Liver (tissue), 3 donors: ENCODE data around the gene CTNNA2.

ENCODE experiments used
- FOXA1 ChIP-seq: IDR thresholded peaks from 2 replicates; pipeline ENCODE4 v1.6.1; 2016; ENCODE audit warnings: antibody characterized with exemption
- GABPA ChIP-seq, 2 donors: IDR thresholded peaks in 1 of 2; conservative IDR thresholded peaks in 1 of 2; 2 replicates each; pipeline ENCODE4 v1.6.1; 2016; ENCODE audit warnings: antibody characterized with exemption in 2 of 2, mild to moderate bottlenecking in 1 of 2, moderate library complexity in 1 of 2
- HNF4A ChIP-seq, 2 donors: conservative IDR thresholded peaks; 2 replicates each; pipeline ENCODE4 v1.6.1; 2016; ENCODE audit warnings: antibody characterized with exemption in 2 of 2, mild to moderate bottlenecking in 2 of 2
- HNF4G ChIP-seq: IDR thresholded peaks from 2 replicates; pipeline ENCODE4 v1.6.1; 2016; ENCODE audit warnings: antibody characterized with exemption
- JUND ChIP-seq, 2 donors: IDR thresholded peaks; 2 replicates each; pipeline ENCODE4 v1.6.1; 2016; ENCODE audit warnings: antibody characterized with exemption in 2 of 2
- RAD21 ChIP-seq, 2 donors: IDR thresholded peaks; 2 replicates each; pipeline ENCODE4 v1.6.1; 2016; ENCODE audit warnings: antibody characterized with exemption in 2 of 2, mild to moderate bottlenecking in 2 of 2
- RXRA ChIP-seq, 2 donors: IDR thresholded peaks; 2 replicates each; pipeline ENCODE4 v1.6.1; 2017 to 2018; ENCODE audit warnings: antibody characterized with exemption in 2 of 2, mild to moderate bottlenecking in 1 of 2
- SP1 ChIP-seq: IDR thresholded peaks from 2 replicates; pipeline ENCODE4 v1.6.1; 2018; ENCODE audit warnings: antibody characterized with exemption, mild to moderate bottlenecking
- TAF1 ChIP-seq: conservative IDR thresholded peaks from 2 replicates; pipeline ENCODE4 v1.6.1; 2016; ENCODE audit warnings: antibody characterized with exemption, mild to moderate bottlenecking
- ZBTB33 ChIP-seq: IDR thresholded peaks from 2 replicates; pipeline ENCODE4 v1.6.1; 2016; ENCODE audit warnings: antibody characterized with exemption
- TF ChIP-seq, protein P1 (sequence below): IDR thresholded peaks from 2 replicates; pipeline ENCODE4 v1.6.1; 2016; ENCODE audit warnings: antibody characterized with exemption
- TF ChIP-seq, protein P2 (sequence below): fragments of 150-350 bp; IDR thresholded peaks from 2 replicates; pipeline ENCODE4 v1.5.1; 2017; ENCODE audit warnings: improper control_type of control experiment, low read depth, low read length; ENCODE audit not compliant: missing input control
- TF ChIP-seq, protein P3 (sequence below): IDR thresholded peaks from 2 replicates; pipeline ENCODE4 v1.6.1; 2016; ENCODE audit warnings: antibody characterized with exemption, mild to moderate bottlenecking
- donor health status: healthy.
- donor health status: healthy.

GRCh38 chr2:80193566-80193965 is 680.7 kb downstream of the CTNNA2 start:
- TF ChIP-seq, protein P1, sequence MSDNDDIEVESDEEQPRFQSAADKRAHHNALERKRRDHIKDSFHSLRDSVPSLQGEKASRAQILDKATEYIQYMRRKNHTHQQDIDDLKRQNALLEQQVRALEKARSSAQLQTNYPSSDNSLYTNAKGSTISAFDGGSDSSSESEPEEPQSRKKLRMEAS = no peak
- TF ChIP-seq, protein P2, sequence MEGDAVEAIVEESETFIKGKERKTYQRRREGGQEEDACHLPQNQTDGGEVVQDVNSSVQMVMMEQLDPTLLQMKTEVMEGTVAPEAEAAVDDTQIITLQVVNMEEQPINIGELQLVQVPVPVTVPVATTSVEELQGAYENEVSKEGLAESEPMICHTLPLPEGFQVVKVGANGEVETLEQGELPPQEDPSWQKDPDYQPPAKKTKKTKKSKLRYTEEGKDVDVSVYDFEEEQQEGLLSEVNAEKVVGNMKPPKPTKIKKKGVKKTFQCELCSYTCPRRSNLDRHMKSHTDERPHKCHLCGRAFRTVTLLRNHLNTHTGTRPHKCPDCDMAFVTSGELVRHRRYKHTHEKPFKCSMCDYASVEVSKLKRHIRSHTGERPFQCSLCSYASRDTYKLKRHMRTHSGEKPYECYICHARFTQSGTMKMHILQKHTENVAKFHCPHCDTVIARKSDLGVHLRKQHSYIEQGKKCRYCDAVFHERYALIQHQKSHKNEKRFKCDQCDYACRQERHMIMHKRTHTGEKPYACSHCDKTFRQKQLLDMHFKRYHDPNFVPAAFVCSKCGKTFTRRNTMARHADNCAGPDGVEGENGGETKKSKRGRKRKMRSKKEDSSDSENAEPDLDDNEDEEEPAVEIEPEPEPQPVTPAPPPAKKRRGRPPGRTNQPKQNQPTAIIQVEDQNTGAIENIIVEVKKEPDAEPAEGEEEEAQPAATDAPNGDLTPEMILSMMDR = no peak
- TF ChIP-seq, protein P3, sequence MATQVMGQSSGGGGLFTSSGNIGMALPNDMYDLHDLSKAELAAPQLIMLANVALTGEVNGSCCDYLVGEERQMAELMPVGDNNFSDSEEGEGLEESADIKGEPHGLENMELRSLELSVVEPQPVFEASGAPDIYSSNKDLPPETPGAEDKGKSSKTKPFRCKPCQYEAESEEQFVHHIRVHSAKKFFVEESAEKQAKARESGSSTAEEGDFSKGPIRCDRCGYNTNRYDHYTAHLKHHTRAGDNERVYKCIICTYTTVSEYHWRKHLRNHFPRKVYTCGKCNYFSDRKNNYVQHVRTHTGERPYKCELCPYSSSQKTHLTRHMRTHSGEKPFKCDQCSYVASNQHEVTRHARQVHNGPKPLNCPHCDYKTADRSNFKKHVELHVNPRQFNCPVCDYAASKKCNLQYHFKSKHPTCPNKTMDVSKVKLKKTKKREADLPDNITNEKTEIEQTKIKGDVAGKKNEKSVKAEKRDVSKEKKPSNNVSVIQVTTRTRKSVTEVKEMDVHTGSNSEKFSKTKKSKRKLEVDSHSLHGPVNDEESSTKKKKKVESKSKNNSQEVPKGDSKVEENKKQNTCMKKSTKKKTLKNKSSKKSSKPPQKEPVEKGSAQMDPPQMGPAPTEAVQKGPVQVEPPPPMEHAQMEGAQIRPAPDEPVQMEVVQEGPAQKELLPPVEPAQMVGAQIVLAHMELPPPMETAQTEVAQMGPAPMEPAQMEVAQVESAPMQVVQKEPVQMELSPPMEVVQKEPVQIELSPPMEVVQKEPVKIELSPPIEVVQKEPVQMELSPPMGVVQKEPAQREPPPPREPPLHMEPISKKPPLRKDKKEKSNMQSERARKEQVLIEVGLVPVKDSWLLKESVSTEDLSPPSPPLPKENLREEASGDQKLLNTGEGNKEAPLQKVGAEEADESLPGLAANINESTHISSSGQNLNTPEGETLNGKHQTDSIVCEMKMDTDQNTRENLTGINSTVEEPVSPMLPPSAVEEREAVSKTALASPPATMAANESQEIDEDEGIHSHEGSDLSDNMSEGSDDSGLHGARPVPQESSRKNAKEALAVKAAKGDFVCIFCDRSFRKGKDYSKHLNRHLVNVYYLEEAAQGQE = no peak
- TF ChIP-seq HNF4G = no peak
- TF ChIP-seq RXRA (IDR thresholded peaks at IDR 0.05) = no peak
- no peak for TF ChIP-seq FOXA1
- no peak for TF ChIP-seq RAD21 (IDR thresholded peaks at IDR 0.05)
- TF ChIP-seq TAF1 = no peak
- no peak for TF ChIP-seq GABPA (IDR thresholded peaks at IDR 0.05 in 1 of 2, conservative IDR thresholded peaks at IDR 0.05 in 1 of 2)
- TF ChIP-seq ZBTB33 = no peak
- TF ChIP-seq HNF4A (conservative IDR thresholded peaks at IDR 0.05) = no peak
- no peak for TF ChIP-seq JUND (IDR thresholded peaks at IDR 0.05)
- no peak for TF ChIP-seq SP1
